ENCODE data around the gene ATP6V1D. TPM values are rescaled to one million over a fixed set of nuclear protein-coding genes. Genes with fewer than 3 reads are reported as not detected.
"Not testable (repeated sequence)": the region's sequence is repeated elsewhere in the genome, so short reads cannot be mapped to it uniquely, and the experiment has no call there.

ATP6V1D gene
- total RNA-seq, result 159 and 202 TPM in 2 replicates

GRCh38 chr14:67359775-67360469, at the start of gene ATP6V1D, which contains the start of gene EIF2S1:
TSS of gene ATP6V1D (minus strand) at chr14:67359804. CDS start at chr14:67359698, 106 bp downstream.
TSS of gene EIF2S1 (plus strand) at chr14:67360328. CDS start at chr14:67364768, 4,440 bp downstream.
- peak; percentile 98 for DNase-seq (ENCODE audit: low read depth)

GRCh38 chr14:67408122-67408801, 48.7 kb upstream of the ATP6V1D start:
- not testable (repeated sequence) for DNase-seq (ENCODE audit: low read depth)

- DNase-seq (ENCODE audit: low read depth), result no peak
These were observed 46.2 kb upstream of the ATP6V1D start for GRCh38 chr14:67405771-67406170.

GRCh38 chr14:67400434-67400833, 40.8 kb upstream of the ATP6V1D start:
- no peak for DNase-seq (ENCODE audit: low read depth)

- no peak for DNase-seq (ENCODE audit: low read depth)
These were observed 37.9 kb upstream of the ATP6V1D start for GRCh38 chr14:67397536-67397935.

GRCh38 chr14:67396381-67396970, 36.9 kb upstream of the ATP6V1D start:
- peak; percentile 61 for DNase-seq (ENCODE audit: low read depth)

- no peak for DNase-seq (ENCODE audit: low read depth)
These were observed 36.2 kb upstream of the ATP6V1D start for GRCh38 chr14:67395876-67396189.

GRCh38 chr14:67395086-67395875, 35.7 kb upstream of the ATP6V1D start:
- no peak for DNase-seq (ENCODE audit: low read depth)

GRCh38 chr14:67393689-67394088, 34.1 kb upstream of the ATP6V1D start:
- no peak for DNase-seq (ENCODE audit: low read depth)

- DNase-seq (ENCODE audit: low read depth), result no peak
These were observed 33.2 kb upstream of the ATP6V1D start for GRCh38 chr14:67392800-67393199.

- DNase-seq (ENCODE audit: low read depth), result no peak
These were observed 32.5 kb upstream of the ATP6V1D start for GRCh38 chr14:67392123-67392522.

GRCh38 chr14:67391268-67391667, 31.7 kb upstream of the ATP6V1D start:
- DNase-seq (ENCODE audit: low read depth), result no peak

- no peak for DNase-seq (ENCODE audit: low read depth)
These were observed 30.4 kb upstream of the ATP6V1D start for GRCh38 chr14:67389811-67390534.

- DNase-seq (ENCODE audit: low read depth), result no peak
These were observed 29.7 kb upstream of the ATP6V1D start for GRCh38 chr14:67389275-67389674.

- DNase-seq (ENCODE audit: low read depth), result peak; percentile 35
These were observed 27.6 kb upstream of the ATP6V1D start for GRCh38 chr14:67387195-67387594.

- no peak for DNase-seq (ENCODE audit: low read depth)
These were observed 26.0 kb upstream of the ATP6V1D start for GRCh38 chr14:67385618-67386017.

GRCh38 chr14:67385120-67385519, 25.5 kb upstream of the ATP6V1D start:
- no peak for DNase-seq (ENCODE audit: low read depth)

GRCh38 chr14:67377916-67378315, 18.3 kb upstream of the ATP6V1D start:
- DNase-seq (ENCODE audit: low read depth), result no peak

GRCh38 chr14:67373347-67373746, 13.7 kb upstream of the ATP6V1D start:
- no peak for DNase-seq (ENCODE audit: low read depth)

- DNase-seq (ENCODE audit: low read depth), result no peak
These were observed 13.2 kb upstream of the ATP6V1D start for GRCh38 chr14:67372833-67373232.

Data from renal cortical epithelial cell (primary cell).